Fibroblast of skin of left quadriceps (primary cell): ENCODE data around the gene MITF.
"Not testable (repeated sequence)": the region's sequence is repeated elsewhere in the genome, so short reads cannot be mapped to it uniquely, and the experiment has no call there.

Experiments used
- DNase-seq, 2 experiments: peaks; one replicate each; pipeline ENCODE4 v3.0.0-alpha.2; 2013; ENCODE audit warnings: low read depth in 2 of 2

Gene MITF

DNA sequence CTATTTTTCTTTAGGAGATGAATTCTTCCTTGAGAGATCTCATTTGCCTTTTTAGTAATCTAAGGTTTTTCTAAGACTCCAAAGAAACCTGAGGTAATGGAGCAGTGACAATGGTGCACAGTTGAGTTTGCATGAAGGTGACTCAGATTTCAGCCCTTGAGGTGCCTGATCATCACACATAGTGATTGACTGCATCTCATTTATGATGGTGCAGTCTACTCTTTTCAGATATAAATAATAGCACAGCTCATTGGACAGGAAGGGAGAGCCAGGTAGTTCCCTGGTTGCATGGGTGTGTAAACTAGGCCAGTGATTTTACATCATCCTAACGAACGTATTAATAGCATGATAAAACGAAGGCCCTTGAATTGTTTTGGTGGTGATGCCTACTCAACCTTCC is 174.2 kb downstream of the MITF start:
- DNase-seq: no peak

DNA sequence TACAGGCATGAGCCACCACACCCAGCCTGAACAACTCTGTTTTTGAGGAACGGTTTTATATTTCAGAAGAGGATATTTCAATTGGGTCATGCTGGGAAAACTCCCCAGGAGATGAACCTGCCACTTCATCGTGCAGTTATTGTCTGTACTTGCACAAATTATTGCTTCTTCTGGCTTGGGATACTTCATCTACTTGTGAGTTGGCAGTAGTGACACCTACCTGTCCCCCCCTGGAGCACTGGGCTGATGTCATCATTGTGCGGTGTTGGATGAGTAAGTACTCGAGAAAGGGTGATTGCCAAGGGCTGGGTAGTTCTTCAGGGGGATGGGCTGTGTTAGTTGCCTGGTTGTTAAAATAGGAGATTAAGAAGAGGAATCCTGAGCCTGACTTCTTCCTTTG is 175.1 kb downstream of the MITF start:
- no peak for DNase-seq

DNA sequence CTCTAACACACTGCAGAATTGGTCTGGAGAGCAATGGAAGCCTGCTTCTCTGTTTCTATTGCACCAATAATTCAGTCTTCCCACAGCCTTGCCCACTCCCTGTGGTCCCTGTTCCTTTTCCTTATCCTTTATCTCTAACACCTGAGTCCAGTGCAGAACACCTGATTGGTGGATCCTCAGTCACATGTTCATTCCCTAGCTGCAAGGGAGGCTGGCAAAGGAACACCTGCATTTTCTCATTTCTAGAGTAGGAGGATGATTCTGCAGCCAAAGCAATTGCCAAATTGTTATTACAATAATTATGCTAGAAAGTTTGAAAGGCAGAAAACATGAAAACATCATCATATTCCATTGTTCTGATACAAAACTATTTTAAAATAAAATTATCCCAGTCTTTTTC is 176.5 kb downstream of the MITF start:
- DNase-seq: no peak

DNA sequence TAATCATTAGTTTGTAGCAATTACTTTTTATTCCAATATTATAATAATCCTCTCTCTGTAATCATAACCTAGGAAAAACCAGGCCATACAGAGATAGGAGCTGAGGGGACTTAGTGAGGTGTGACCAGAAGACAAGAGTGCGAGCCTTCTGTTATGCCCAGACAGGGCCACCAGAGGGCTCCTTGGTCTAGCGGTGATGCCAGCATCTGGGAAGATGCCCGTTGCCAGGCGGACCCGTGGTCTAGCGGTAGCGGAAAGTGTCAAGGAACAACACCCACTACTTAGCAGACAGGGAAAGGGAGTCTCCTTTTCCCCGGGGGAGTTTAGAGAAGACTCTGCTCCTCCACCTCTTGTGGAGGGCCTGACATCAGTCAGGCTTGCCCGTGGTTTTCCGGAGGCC is 180.7 kb downstream of the MITF start:
- not testable (repeated sequence) for DNase-seq

DNA sequence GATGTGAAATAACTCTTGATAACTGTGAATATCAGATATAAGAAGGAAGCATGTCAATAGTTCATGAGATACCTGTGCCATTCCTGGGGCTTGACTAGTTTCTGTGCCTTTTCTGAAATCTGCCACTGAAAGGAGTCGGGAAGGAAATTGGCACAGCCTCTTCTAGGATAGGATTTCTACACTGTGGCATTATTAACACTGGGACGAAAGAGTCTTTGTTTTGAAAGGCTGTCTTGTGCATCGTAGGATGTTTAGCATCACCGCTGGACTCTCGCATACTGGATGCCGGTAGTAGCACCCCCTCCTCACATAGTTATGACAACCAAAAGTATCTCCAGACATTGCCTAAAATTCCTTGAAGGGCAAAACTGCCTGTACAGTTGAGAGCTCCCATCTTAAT is 182.4 kb downstream of the MITF start:
- DNase-seq: no peak

DNA sequence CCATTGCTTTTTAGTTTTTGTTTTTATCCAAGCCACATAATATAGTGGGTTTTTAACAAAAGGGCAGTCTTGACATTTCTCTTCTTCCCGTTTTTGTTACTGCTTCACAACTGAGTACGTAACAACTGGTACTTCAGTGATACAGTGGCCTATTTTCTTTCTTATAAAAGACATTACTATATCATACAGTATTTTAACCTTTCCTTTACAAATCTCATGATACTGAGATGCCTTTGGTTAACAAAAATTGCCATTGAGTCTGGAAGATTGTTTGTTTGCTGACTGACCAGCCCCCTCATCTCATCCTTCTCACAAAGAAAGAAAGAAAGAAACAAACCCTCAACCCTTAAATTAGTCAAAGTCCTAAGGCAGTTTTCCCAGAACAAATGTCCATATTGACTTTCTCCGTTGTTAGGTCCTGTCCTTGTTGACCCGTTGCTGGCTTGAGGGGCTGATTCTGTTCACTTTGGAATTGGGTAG is 183.3 kb downstream of the MITF start:
- DNase-seq: no peak

DNA sequence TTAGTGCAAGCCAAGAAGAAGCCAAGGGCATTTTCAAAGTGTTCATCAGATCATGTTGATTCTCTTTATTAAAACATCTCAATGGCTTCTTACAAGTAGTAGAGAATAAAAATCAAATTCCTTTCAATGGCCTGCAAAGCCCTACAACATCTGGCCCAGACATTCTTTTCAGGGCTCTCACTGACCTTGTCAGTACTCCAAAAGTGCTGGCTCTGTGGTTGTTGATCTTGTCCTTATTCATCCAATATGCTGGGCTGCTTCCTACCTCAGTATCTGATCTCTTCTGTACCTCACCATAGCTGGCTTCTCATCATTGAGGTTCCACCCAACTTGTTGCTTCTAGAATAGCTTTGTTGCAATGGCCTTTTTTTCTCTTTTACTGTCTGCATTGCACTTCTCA is 186.2 kb downstream of the MITF start:
- no peak for DNase-seq

DNA sequence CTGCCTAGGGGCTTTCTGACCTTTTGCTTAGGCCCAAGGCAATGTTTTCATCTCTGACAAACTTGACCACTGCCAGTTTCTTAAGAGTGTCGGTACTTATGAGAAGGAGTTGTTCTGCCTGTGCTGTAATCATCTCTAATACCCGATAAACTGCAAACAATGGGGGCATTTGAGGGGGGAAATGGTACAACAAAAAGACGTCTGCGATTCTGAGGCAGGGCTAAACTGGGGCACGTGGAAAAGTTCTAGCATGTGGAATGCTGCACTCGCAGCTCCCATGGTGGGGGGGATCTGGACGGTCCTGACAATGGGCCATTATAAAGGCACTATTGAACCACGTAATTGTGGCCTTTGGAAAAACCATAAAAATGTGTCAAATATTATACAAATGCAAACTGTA is 187.1 kb downstream of the MITF start:
- no peak for DNase-seq

DNA sequence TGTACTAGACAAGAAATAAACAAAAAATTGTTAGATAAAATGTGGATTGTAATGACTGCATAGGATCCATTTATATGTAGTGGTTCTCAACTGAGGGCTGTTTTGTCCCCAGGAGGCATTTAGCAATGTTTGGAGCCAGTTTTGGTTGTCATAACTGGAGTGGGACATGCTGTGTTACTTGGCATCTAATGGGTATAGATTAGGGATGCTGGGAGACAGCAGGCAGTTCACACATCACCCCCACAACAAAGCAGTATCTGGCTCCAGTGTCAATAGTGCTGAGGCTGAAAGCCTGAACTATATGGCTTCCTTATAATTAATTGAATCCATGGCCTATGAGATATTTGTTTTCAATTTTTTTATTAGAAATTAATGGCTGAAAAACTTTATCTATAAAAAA is 188.3 kb downstream of the MITF start:
- no peak for DNase-seq

DNA sequence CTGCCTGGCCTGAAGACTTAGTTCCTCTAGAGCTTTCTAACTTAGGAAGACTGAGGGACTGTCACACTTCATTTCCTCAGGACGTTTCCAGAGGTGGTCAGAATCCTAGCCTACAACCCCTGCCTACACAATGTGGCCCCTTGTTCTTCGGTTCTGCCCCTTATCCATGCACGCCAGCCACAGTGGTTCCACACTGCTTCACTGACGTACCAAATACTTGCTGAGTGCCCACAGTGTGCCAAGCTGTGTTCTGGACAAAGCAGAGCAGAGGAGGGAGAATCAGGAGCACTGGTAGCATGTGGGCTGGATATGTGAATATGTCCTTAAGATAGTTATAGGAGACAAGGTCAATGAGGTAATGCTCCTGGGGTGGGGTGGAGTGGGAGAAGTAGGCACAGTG is 189.8 kb downstream of the MITF start:
- DNase-seq: no peak

DNA sequence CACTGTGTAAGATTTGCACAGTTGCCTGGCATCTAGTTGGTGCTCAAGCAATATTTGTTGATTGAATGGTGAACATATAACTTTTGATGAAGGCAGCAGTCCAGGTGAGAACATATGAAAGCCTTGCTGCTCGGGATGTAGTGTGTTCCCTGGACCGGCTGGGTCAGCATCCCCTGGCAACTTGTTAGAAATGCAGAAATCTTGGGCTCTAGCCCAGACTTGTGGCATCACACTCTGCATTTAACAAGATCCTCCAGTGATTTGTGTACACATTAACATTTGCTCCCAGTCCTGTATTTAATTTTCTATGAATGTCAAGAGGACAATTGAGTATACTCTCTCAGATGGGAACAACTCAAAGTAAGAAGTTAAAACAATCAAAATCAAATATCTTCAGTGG is 191.3 kb downstream of the MITF start:
- no peak for DNase-seq

DNA sequence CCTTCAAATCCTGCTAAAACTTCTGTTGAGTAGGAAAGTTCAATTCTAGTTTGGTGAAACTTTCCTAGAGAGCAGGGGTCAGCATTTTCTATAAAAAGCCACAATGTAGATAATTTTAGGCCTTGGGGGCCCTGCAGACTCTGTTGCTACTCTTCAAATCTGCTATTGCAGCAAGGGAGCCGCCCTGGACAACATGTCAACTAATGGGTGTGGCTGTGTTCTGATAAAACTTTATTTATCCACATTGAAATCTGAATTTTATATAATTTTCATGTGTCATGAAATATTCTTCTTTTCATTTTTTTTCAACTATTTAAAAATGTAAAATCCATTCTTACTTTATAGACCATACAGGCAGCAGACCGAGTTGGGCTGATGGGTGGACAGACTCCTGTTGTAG is 192.8 kb downstream of the MITF start:
- no peak for DNase-seq

DNA sequence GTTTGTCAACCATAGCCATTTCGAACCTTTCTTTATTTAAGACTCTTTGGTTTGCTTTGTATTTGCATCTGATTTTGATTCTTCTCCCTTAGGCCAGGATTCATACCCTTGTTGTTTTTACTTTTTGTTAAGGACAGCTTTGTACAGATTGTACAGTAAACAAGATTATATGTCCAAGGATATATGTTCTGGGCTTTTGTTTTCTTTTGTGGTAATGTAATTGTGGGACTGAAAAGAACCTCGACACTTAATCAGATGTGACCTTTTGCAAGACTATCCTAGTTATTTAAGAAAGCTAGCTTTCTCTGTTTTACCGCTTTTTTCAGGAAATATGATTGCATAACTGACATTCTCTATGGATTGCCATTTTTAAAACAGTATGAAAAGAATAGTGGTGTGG is 193.2 kb downstream of the MITF start:
- DNase-seq: no peak

DNA sequence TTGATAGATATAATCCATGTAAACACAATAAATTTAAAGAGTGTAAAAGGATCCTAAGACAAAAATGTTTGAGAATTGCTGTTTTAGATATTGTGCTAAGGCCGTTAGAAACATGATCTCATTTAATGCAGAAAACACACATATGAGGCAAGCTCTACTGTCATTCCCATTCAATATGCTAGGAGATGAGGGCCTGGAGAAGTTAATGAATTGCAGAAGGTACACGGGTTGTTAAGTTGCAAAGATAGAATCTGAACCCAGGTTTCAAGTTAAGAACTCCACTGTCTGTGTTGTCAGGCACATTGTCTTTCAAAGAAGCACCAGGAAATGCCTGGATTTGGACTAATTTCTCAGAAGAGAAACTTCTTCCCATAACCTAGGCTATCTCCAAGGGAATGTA is 195.1 kb downstream of the MITF start:
- no peak for DNase-seq

DNA sequence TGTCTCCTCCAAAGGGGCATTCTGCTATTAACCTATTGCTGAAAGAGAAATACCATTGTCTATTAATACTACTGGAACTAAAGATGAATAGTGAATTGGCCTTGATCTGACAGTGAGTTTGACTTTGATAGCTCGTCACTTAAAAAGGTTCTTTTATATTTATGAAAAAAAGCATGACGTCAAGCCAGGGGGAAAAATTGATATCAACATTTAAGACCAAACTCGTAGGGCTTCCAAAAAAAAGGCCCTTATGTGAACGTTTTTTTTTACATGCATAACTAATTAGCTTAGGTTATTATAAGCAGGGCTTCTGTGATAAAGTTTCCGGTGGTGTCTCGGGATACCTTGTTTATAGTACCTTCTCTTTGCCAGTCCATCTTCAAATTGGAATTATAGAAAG is 197.0 kb downstream of the MITF start:
- DNase-seq: no peak

DNA sequence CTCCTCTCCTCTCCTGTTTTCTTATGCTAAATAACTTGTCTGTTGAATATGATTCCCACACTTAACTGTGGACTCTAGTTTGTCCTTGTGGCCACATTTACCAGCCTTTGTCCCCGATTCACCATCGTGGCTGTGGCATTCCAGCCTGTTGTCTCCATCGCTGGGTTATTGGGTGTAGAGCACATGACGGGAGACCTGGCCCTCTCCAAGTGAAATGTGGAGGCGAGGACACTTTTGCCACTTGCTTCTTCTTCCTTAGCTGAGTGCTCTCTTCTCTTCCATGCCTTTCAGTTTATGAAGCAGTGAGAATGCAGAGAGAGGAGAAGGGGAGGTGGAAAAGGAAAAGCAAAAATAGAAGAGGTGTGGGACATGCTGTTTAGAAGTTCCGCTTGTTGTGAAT is 198.8 kb downstream of the MITF start:
- DNase-seq: no peak

DNA sequence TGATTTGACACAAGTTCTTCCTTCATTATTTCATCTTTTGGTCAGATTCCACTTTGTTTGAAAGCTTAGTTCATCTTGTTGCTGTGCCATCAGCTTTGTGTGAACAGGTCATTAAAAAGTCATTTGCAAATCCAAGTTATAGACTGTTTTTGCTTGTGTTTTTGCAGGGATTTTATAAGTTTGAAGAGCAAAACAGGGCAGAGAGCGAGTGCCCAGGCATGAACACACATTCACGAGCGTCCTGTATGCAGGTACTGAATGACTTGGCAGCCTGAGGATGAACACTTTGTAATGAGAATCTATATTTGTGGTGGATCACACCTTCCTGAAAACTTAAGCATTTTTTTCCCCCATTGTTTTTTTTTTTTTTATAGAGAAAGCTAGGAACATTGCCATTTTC is 199.7 kb downstream of the MITF start:
- DNase-seq: no peak

DNA sequence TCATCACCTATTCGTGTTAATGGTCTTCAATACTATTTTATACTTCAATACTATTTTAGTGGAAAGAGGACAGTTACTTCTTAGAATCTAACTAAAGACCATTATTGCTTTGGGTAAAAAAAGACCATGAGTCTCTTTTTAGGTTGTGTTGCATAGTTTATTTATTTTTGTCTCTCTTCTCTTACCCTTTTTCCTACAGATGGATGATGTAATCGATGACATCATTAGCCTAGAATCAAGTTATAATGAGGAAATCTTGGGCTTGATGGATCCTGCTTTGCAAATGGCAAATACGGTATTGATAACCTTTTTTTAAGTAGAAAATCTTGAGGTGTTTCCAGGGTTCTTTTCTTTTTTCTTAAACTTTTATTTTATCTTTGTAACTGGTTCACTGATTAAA is 201.8 kb downstream of the MITF start:
- DNase-seq: no peak

DNA sequence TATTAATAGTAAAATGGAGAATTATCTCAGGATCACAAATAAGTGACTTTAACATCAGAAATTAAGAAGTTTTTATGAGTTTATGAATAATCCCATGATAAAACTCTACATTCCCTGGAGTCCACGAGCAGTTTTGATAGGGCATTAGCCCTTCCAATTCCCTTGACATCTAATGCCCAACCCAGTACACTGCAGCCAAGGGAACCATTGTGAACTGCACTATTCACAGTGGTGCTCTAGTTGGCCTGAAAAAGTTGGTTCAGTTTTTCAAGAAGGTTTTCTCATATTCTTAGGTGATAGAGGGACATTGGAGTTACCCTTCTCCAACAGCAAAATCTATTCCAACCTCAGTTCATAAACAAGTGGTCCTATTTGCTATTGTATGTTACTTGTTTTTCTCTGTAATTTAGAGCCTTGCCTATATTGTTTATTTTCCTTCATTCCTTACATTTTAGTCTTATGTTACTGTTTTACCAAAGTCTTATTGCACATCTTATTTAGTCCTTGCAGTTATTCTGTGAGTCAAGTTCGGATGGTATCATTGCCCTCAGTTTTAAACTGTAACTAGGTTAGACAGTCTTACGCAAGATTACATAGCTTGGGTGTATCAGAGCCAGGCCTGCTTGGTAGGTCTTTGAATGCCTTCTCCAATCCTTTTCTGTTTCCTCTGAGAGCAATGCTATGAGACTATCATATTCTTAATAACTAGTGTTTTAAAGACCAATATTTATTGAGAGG is 202.3 kb downstream of the MITF start:
- no peak for DNase-seq

DNA sequence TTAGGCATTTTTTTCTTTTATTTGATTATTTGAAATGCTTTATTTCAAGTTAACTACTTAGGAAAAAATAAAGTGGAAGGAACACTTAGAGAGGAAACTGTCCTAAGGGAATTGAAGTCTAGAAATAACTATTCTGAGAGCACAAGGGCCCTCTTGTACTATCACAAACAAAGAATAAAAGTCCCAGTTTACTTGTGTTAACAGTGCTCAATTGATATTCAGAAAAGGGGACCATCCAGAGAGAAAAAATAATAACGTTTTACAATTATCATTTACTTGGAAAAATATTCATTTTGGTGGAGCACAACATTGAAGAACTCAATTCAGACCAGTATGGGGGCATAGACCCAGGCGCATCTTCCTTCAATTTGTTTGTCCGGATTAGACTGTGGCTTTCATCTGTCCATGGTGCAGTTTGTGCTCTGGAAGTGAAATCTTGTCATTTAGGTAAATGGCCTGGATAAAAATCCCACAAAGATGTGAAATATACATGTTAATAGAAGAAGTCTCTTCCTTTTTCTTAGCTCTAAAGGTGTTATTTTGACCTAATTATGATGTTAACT is 205.7 kb downstream of the MITF start:
- no peak for DNase-seq

DNA sequence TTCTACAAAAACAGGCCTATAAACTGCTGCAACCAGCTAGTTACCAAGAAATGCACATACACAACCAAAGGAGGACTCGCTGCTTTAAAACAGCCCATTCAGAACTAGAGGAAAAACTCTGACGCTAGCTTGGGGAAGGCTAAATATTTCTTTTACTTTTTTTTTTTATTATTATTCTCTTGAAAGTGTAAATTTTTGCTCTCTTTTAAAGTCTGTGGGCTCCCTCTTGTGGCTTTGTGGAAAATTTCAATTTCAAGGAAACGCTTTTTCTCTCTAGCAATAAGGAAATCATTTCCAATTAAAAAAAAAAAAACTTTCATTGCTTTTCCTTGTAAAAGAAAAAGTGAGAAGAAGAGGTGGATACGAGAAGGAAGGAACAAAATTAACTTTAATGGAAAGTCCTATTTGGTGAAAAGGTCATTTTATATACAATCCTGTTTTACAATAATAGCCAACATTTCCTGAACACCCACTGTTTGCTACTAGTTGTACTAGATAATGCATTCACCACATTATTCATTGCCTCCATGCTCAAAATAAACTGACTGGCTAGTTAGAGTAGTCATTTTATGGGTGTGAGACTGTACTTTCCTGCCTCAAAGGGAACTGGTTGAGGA is 209.1 kb downstream of the MITF start:
- DNase-seq: peak; percentile 27 to 32

DNA sequence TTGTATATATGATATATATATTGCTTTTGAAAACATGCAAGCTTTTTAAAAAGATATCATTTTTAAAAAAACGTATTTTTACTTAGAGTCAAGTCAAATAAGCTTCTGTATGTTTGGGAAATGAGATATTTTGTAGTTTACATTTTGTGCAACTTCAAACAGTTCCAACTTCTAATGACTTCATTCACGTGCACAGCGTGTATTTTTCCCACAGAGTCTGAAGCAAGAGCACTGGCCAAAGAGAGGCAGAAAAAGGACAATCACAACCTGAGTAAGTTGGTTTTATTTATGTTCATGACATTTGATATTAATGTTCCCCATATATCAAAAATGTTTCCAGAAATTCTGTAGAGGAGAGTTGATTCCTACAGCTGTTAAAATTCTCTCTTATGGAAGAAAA is 212.4 kb downstream of the MITF start:
- DNase-seq: no peak

DNA sequence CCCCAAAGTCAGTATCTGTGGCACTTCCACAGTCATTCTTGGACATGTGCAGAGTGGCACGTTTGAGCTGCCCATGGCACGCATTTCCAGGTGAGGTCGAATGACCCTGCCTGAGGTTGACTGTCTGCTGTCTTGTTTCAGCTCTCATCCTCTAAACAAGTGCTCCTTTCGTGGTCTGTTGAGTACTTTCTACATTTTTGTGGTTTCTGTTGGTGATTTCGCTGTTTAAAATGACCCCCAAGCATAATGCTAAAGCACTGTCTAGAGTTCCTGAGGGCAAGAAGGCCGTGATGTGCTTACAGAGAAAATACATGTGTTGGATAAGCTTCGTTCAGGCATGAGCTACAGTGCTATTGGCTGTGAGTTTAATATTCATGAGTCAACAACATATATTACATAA is 220.3 kb downstream of the MITF start:
- no peak for DNase-seq
